GM18909 (cell line): ENCODE results near the gene SMIM29.

Source experiments
- ATAC-seq: cut with Tn5 transposase; IDR thresholded peaks from one replicate; pipeline ENCODE4 v1.9.1; 2021; ENCODE audit warnings: mild to moderate bottlenecking; ENCODE audit not compliant: unreplicated experiment, poor library complexity

Gene SMIM29

DNA sequence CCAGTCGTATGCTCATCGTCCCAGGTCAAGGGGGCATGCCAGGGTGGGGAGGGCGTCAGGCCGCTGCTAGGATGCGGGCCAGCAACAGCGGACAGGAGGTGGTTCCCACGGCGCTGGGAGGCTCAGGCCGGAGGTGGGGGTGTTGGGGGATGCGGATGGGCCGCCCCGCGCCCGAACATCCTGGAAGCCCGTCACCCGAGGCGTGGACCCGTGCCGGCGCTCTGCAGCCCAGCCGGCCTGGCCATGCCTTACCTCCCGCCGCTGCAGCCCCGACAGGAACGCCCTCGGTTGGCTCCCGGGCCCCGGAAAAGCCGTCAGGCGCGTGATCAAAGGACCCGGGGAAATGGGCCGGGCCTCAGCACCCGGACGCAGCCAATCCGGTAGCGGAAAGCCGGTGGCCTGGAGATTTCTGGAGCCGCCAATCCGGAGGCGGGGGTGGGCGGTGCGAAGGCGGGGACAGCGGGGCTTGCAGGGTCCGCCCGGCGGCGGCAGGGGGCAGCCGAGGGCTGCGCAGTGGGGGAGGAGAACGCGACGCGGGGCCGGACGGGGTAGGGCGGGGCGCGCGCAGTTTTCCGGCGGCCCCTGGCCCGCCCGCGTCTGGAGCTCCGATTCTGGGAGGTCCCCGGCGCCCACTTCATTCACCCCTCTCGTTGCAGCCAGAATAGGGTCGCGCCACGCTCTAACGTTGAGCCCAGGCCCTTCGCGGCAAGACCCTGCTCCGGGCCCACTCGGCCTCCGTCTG is at the start of gene SMIM29:
TSS of gene SMIM29 (minus strand) at position 280 of the 742 bp plus-strand sequence. CDS start 1,215 bp downstream, outside the sequence.
- peak; percentile 84 for ATAC-seq

DNA sequence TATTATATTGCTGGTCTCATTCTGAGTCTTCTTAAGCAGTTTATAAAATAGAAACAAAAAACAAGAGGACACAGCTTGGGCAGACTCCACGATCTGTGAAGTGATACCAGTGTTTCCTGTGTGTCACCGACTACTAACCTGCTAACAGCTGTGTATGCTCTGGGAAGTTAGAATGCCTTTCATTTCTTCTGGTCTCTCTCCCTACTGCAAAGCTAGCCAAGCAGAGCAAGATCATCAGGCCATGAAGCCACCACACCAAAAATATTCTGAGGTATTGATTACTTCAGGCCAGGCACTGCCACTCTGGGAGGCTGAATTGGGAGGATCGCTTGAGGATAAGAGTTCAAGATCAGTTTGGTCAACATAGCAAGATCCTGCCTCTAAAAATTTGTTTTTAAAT is 46.9 kb upstream of the SMIM29 start:
- peak; percentile 86 for ATAC-seq

- no peak for ATAC-seq
Measured at GRCh38 chr6:34292954-34293353, 44.1 kb upstream of the SMIM29 start.

DNA sequence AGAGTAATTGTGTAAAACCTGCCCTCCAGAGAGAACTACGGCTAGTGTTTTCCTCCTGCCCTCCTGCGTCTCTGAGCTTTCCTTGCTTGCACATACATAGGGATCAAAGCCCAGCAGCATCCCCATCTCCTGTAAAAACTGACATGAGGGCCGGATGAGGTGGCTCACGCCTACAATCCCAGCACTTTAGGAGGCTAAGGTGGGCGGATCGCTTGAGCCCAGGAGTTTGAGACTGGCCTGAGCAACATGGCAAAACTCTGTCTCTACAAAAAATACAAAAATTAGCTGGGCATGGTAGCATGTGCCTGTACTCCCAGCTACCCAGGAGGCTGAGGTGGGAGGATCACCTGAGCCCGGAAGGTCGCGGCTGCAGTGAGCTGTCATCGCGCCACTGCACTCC is 40.3 kb upstream of the SMIM29 start:
- no peak for ATAC-seq

DNA sequence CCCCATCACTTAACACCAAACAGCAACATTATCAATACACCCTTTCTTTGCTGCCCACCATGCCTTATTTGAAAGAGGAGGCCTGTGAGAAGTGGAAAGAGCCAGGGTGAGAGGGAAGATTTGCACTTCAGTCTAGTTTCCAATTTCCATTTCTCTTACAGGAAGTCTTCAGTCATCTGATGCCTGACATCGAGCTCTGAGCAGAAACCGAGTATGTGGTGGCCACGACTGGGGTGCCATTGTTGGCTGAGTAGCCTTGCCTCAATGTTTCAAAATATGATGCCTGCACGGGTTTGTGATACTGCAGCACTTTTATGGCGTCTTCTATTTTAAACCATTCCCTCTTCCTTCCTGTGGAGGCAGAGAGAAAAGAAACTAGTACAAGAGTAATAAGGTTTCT is 39.8 kb upstream of the SMIM29 start:
- ATAC-seq: no peak

DNA sequence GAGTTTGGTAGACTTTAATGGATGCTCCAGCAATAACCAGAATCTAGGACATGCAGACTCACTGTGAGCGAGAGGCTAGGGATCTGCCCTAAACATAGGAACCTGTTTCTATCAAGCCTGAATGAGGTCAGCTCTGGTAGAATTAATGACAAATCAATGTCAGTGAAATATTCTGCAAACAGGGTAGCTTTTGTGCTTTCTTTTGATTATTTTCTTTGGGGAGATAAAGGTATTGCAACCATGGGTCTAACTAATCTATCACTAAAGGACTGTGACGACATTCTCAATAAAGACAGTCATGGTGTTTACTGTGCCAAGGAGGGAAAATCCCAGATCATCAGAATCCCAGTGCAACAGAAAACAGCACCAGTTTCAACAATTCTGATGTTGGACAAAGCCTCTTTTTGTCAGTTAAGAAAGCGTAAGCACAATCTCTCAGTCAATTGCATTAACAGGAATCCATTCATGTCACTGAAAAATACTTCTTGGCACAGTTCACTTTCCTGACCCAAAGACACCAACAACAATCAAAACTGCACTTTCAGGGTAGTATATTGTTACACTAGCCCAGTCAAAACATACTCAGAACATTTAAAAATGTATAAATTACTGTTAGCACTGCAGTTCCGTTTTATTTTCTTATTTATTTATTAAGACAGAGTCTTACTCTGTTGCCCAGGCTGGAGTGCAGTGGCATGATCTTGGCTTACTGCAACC is 36.8 kb upstream of the SMIM29 start:
- ATAC-seq: no peak

DNA sequence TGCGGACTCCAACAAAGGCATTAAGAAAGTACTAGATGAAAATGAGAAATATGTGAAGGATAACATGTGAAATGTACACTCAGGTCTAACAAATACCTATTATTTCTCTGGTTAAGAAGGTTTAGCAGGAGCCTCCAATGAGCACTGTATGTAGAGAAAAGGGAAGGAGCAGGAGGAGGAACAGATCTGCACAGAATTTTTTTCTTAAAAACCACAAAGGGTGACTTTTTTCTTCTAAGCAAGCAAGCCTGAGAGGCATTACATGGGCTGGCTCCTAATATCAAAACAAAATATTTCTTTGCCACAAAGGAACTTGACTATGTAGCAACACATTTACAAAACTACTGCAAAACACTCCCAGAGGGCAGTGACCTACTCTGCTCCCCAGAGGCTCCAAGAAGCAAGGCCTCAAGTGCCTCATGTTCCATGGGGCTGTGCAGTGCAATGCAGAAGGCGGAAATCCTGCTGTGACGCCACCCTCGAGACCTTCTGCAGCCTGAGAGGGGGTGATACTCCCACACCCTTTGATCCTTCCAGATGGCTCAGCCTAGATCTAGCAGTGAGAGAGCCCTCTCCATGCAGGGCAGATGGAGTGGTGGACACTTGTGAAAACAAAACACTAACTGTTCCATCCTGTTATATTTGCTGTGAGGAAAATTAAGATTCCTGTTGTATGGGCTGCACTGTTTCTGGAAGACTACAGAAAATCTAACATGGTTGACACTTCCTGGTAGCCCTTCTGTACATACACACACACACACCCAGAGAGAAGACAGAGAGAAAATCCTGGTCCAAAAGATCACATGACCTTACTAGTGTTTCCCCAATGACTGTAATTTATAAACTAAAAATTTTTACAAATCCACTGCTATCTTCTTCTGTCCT is 36.0 kb upstream of the SMIM29 start:
- no peak for ATAC-seq

- ATAC-seq: no peak
Measured at GRCh38 chr6:34281702-34282334, 33.0 kb upstream of the SMIM29 start.

DNA sequence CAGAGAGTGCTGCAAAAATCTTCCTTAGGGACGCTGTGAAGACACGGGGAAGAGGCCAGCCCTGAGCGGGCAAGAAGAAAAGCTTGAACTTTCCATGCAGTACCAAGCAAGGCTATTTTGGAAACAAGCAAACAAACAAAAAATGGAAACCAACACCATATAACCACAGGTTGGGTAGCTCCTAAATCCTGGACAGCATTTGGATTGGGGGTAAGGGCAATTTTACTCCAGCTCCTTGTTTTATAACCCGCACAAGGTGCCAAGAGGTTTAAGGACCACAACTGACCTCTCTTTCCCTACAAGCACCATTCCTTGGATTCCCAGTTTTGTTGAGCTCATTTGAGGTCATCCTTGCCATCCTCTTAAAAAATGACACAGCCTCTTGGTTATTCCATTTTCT is 31.4 kb upstream of the SMIM29 start:
- no peak for ATAC-seq

DNA sequence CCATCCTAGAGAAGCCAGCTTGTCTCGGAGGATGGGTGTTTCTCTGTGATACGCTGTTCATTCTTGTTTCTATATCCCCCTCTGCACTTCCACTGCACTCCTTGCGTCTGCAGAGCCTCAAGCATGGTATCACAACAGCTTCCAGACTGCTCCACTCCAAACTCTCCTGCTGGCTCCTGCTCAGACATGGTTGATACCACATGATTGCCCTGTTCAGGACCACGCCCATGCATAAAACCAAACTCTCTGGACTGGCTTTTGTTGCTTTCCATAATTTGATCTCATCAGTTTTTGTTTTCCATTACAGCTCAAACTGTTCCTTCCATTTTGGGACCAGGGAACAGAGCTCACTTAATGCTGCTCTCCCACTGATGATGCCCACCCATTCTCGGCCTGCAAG is 30.0 kb upstream of the SMIM29 start:
- no peak for ATAC-seq

GRCh38 chr6:34277763-34278112 is 28.9 kb upstream of the SMIM29 start:
- ATAC-seq: no peak

DNA sequence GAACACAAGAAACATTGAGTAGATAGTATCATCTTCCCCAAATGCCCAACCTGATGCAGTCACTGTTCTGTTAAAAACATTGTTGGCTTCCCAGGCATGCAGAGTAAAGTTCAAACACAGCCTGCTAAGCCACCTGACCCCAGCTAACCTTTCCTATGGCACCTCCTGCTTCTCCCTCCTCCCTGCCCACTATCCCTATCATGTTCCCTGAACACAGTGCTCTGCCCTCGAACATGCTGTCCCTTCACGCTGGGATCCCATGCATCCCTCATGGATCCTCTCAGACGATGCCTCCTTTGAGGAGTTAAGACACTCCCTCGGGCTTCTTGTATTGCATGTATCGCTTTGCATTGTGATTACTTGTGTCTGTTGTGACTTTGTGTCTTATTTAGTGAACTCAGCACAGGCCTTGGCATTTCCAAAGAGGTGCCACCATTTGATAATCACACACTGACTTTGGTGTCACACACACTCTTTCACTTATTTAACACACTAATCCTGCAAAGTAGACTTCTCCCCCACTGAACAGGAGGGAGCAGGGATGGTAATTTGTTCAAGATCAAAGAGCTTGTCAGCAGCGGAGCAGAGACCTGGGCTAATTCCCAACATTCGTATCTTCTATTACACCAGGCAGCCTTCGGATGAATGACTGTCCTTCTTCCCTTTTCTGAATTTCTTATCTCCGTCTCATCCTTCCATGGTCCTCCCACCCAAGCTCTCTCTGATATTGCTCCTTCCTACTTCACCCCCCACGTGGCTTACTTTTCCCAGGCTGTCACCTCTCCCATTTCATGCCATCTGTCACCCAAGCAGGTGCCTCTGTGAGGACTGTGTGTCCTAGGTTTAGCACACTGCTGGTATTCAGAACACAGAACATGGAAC is 28.3 kb upstream of the SMIM29 start:
- no peak for ATAC-seq

- ATAC-seq: no peak
Measured at GRCh38 chr6:34276191-34276590, 27.4 kb upstream of the SMIM29 start.

- ATAC-seq: no peak
Measured at GRCh38 chr6:34275128-34275804, 26.5 kb upstream of the SMIM29 start.

DNA sequence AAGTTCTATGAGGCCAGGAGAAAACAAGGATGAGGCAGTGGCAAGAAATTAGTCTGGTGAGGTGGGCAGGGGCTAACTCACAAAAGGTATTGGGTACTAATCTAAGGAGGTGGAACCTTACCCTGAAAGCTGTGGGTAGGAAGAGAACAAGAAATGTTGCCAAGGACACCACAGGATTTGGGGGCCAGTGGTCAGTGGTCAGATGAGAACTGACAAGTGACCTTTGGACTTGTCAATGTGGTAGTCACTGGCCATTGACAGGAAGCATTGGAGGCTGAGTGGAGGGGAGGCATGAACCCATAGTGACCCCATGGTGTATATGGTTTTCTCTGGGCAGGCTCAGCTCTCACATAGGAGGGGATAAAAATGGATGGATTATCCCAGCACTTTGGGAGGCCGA is 25.3 kb upstream of the SMIM29 start:
- ATAC-seq: no peak

- no peak for ATAC-seq
Measured at GRCh38 chr6:34273242-34273805, 24.5 kb upstream of the SMIM29 start.

DNA sequence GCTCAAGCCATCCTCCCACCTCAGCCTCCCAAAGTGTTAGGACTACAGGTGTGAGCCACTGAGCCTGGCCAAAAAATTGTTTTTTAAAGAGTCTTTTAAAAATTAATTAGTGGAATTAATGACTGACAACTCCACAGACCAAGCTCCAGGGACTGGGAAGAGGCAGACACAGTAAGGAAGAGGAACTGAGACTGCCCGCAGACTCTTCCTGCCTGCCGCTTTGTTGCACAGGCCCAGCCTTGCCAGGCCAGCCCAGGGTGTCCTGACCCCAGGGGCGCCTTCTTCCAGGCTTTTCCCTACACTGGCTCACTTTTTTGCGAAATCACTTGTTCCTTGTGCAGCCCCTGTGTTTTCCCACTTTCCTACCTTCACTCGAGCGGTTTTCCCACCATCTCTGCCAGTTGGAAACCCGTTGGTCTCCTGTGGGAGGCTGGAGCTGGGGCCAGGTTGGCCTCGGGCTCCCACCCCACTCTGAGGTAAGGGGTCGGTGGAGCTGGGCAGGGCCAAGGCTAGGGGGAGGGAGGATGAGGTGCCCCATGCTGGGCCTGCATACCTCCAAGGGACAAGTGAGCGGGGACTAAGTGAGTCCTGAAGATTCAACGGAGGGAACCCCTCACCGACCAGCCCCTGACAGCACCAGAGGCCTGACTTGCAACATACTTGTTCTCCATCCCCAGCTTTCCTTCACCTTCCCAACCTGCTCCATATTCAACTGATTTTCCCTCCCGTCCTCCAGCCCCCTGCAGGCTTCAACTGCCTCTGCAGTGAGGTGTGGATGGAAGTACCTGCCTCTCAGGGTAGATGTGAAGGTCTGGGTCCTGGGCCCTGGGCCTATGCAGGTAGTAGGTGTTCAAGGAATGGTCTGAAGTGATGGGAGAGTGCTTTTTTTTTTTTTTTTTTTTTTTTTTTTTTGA is 23.5 kb upstream of the SMIM29 start:
- ATAC-seq: no peak
